IMR-90 (cell line): Measurements from ENCODE around the gene PCDHB11. TPM values are rescaled to one million over a fixed set of nuclear protein-coding genes. Genes with fewer than 3 reads are reported as not detected.
"Not testable (repeated sequence)": the region's sequence is repeated elsewhere in the genome, so short reads cannot be mapped to it uniquely, and the experiment has no call there.

Experiments
- ATAC-seq: fragments of 200-7000 bp; cut with Tn5 transposase; 2 replicates; pipeline ENCODE4 v1.9.1; 2020; ENCODE audit warnings: low read depth, mild to moderate bottlenecking, moderate library complexity
- BruUV-seq: library from RNA; stranded (reverse); fragments of 400-500 nt; replicated peaks from 2 replicates; lab custom pipeline; 2021; lab: Mats Ljungman, UMichigan
- CTCF ChIA-PET: fragments of 300-600 bp; formaldehyde crosslinking; extraction: SDS; loops from one replicate; lab custom pipeline; 2021; ENCODE audit warnings: antibody characterized with exemption; lab: Yijun Ruan, JAX
- POLR2A ChIA-PET: fragments of 300-600 bp; sonication (Branson Sonifier 250); formaldehyde crosslinking; loops from one replicate; lab custom pipeline; 2022; ENCODE audit warnings: antibody characterized with exemption; ENCODE audit not compliant: unreplicated experiment; lab: Charles Lee
- DNase-seq: peaks from one replicate; pipeline ENCODE4 v3.0.0; 2013
- H2AFZ ChIP-seq: replicated peaks from 2 replicates; pipeline ENCODE3; 2013; ENCODE audit warnings: low read length, mild to moderate bottlenecking; ENCODE audit not compliant: poor library complexity
- H2AK5ac ChIP-seq: 2 replicates; pipeline ENCODE4 v1.6.1; 2013; ENCODE audit warnings: low read depth, low read length, inconsistent platforms
- H2AK9ac ChIP-seq: replicated peaks from 2 replicates; pipeline ENCODE3; 2013; ENCODE audit warnings: mild to moderate bottlenecking, low read depth, low read length, moderate library complexity; ENCODE audit not compliant: poor library complexity
- H2BK120ac ChIP-seq: 2 replicates; pipeline ENCODE4 v1.6.1; 2013; ENCODE audit warnings: low read depth, low read length, inconsistent platforms
- H2BK15ac ChIP-seq: 3 replicates; pipeline ENCODE4 v1.6.1; 2013; ENCODE audit warnings: low read depth, low read length, inconsistent platforms
- H2BK20ac ChIP-seq: 2 replicates; pipeline ENCODE4 v1.6.1; 2013; ENCODE audit warnings: low read depth, mild to moderate bottlenecking, inconsistent platforms, low read length, moderate library complexity
- H2BK5ac ChIP-seq: 2 replicates; pipeline ENCODE4 v1.6.1; 2013; ENCODE audit warnings: mild to moderate bottlenecking, low read depth, low read length, inconsistent platforms; ENCODE audit not compliant: poor library complexity, severe bottlenecking
- H3K14ac ChIP-seq: replicated peaks from 2 replicates; pipeline ENCODE4 v1.6.1; 2013; ENCODE audit warnings: low read depth, low read length, inconsistent platforms
- H3K18ac ChIP-seq: 2 replicates; pipeline ENCODE4 v1.6.1; 2013; ENCODE audit warnings: low read depth, low read length, control low read depth
- H3K23ac ChIP-seq: 2 replicates; pipeline ENCODE4 v1.6.1; 2013; ENCODE audit warnings: low read depth, low read length, inconsistent platforms
- H3K27ac ChIP-seq: 2 replicates; pipeline ENCODE4 v1.5.1; 2013; ENCODE audit warnings: mild to moderate bottlenecking, control low read depth, low read length; ENCODE audit not compliant: insufficient read depth
- H3K27me3 ChIP-seq: 2 replicates; pipeline ENCODE4 v1.6.1; 2013; ENCODE audit warnings: low read length; ENCODE audit not compliant: control insufficient read depth, insufficient read depth
- H3K36me3 ChIP-seq: 2 replicates; pipeline ENCODE4 v1.6.1; 2013; ENCODE audit warnings: low read length, mixed read lengths; ENCODE audit not compliant: control insufficient read depth, insufficient read depth
- H3K4ac ChIP-seq: 2 replicates; pipeline ENCODE4 v1.6.1; 2013; ENCODE audit warnings: low read depth, low read length, inconsistent platforms
- H3K4me1 ChIP-seq: 2 replicates; pipeline ENCODE4 v1.6.1; 2013; ENCODE audit warnings: low read length, mixed read lengths; ENCODE audit not compliant: control insufficient read depth, insufficient read depth
- H3K4me2 ChIP-seq: 2 replicates; pipeline ENCODE4 v1.6.1; 2013; ENCODE audit warnings: low read depth, mild to moderate bottlenecking, control low read depth, low read length, moderate library complexity
- H3K4me3 ChIP-seq: 2 replicates; pipeline ENCODE4 v1.5.1; 2013; ENCODE audit warnings: low read depth, mild to moderate bottlenecking, control low read depth, low read length, moderate library complexity; ENCODE audit not compliant: insufficient read depth
- H3K56ac ChIP-seq: 2 replicates; pipeline ENCODE4 v1.6.1; 2013; ENCODE audit warnings: low read length, inconsistent platforms; ENCODE audit not compliant: insufficient read depth; ENCODE audit errors: extremely low read depth
- H3K79me1 ChIP-seq, 2 experiments: 2 replicates each; pipeline ENCODE4 v1.6.1; 2013; ENCODE audit warnings: low read length in 2 of 2, inconsistent platforms in 1 of 2, low read depth in 1 of 2
- H3K9ac ChIP-seq: 2 replicates; pipeline ENCODE4 v1.6.1; 2013; ENCODE audit warnings: low read depth, low read length, control low read depth
- H3K9me1 ChIP-seq: 2 replicates; pipeline ENCODE4 v1.6.1; 2013; ENCODE audit warnings: low read length, inconsistent platforms; ENCODE audit not compliant: insufficient read depth
- H3K9me3 ChIP-seq: 2 replicates; pipeline ENCODE4 v1.6.1; 2013; ENCODE audit warnings: low read length; ENCODE audit not compliant: control insufficient read depth, insufficient read depth
- H4K20me1 ChIP-seq: 2 replicates; pipeline ENCODE4 v1.6.1; 2013; ENCODE audit warnings: low read length, inconsistent platforms; ENCODE audit not compliant: insufficient read depth
- H4K5ac ChIP-seq: 2 replicates; pipeline ENCODE4 v1.6.1; 2013; ENCODE audit warnings: mild to moderate bottlenecking, low read depth, low read length, control low read depth
- H4K8ac ChIP-seq, 2 experiments: 2 replicates each; pipeline ENCODE4 v1.6.1; 2013; ENCODE audit warnings: low read depth in 2 of 2, low read length in 2 of 2, control low read depth in 1 of 2, inconsistent platforms in 1 of 2
- H4K91ac ChIP-seq: 2 replicates; pipeline ENCODE4 v1.6.1; 2013; ENCODE audit warnings: low read depth, low read length, inconsistent platforms; ENCODE audit not compliant: insufficient read depth
- MXI1 ChIP-seq: IDR thresholded peaks from 2 replicates; pipeline ENCODE4 v1.6.1; 2012; ENCODE audit warnings: low read depth, mild to moderate bottlenecking, low read length, moderate library complexity, borderline replicate concordance
- WGBS, 2 experiments: methylation state at CpG; one replicate each; pipeline versions ENCODE4 v1.1.5 to v1.1.7; 2013; ENCODE audit warnings: missing lambda C conversion rate in 2 of 2; ENCODE audit not compliant: insufficient read length in 1 of 2; ENCODE audit errors: extremely low coverage in 2 of 2; 5-methylcytosine and 5-hydroxymethylcytosine counted together
- dilution Hi-C: fragments of 300-500 bp; cut with HindIII; formaldehyde crosslinking; loops from one replicate; pipeline ENCODE4 v1.14.3; 2018; ENCODE audit warnings: low sequenced_read_pairs; ENCODE audit not compliant: unreplicated experiment
- in situ Hi-C: fragments of 300-500 bp; cut with MboI; formaldehyde crosslinking; loops from 3 replicates; pipeline ENCODE4 v1.14.3; 2019; ENCODE audit warnings: low sequenced_read_pairs, inconsistent platforms, mixed read lengths
- intact Hi-C: fragments of 100-400 bp; cut with micrococcal nuclease; formaldehyde crosslinking; loops from 2 replicates; pipeline ENCODE4 v1.10.0; 2022
- polyA plus RNA-seq, 3 experiments: library from polyadenylated mRNA; depleted of rRNA; stranded (reverse); fragments of >200 nt; gene quantifications; 2 replicates each; pipeline ENCODE4 v1.2.3, GENCODE V29; 2012; ENCODE audit warnings: low replicate concordance in 1 of 3
- total RNA-seq: library from RNA; depleted of rRNA; stranded (reverse); fragments of >200 nt; gene quantifications from 2 replicates; pipeline ENCODE4 v1.2.3, GENCODE V29; 2012

The PCDHB11 gene
- total and polyA plus RNA-seq, 2 of the 4 experiments (the other 2 are of a cell fraction) = under 0.01 to 0.05 TPM

- no peak for TF ChIP-seq MXI1
These were observed 48.5 kb upstream of the PCDHB11 start (continued) for GRCh38 chr5:141150993-141151325.

DNA sequence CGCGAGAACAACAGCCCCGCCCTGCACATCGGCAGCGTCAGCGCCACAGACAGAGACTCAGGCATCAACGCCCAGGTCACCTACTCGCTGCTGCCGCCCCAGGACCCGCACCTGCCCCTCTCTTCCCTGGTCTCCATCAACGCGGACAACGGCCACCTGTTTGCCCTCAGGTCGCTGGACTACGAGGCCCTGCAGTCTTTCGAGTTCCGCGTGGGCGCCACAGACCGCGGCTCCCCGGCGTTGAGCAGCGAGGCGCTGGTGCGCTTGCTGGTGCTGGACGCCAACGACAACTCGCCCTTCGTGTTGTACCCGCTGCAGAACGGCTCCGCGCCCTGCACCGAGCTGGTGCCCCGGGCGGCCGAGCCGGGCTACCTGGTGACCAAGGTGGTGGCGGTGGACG lies 47.8 kb upstream of the PCDHB11 start:
- H3K4me1 ChIP-seq, H2BK5ac ChIP-seq, H3K23ac ChIP-seq, H3K4ac ChIP-seq, H3K4me2 ChIP-seq, H3K14ac ChIP-seq, H3K18ac ChIP-seq, ATAC-seq, H4K5ac ChIP-seq, H2AFZ ChIP-seq, H3K9me1 ChIP-seq, in situ Hi-C loops, CTCF ChIA-PET, intact Hi-C loops, H2AK9ac ChIP-seq, H2BK120ac ChIP-seq, H4K91ac ChIP-seq, H3K27me3 ChIP-seq, dilution Hi-C loops, DNase-seq, H3K56ac ChIP-seq, H4K8ac ChIP-seq, BruUV-seq, H2BK15ac ChIP-seq, H3K4me3 ChIP-seq, H2BK20ac ChIP-seq, H4K20me1 ChIP-seq, POLR2A ChIA-PET, H3K27ac ChIP-seq, H2AK5ac ChIP-seq, H3K36me3 ChIP-seq, H3K9ac ChIP-seq, H3K79me1 ChIP-seq: not testable (repeated sequence)
- WGBS, 2 experiments = no CpG with 5 or more reads among the region's 41 CpGs
- peaks cover 19% of the 10 kb centered on the region; the same call in 1 of the 2 replicates for H3K9me3 ChIP-seq

GRCh38 chr5:141152096-141152495 lies 47.3 kb upstream of the PCDHB11 start:
- H3K4me1 ChIP-seq, H3K14ac ChIP-seq, H3K4ac ChIP-seq, H2BK15ac ChIP-seq, H4K20me1 ChIP-seq, H2AK5ac ChIP-seq, dilution Hi-C loops, H3K79me1 ChIP-seq, BruUV-seq, H3K23ac ChIP-seq, H3K36me3 ChIP-seq, H2AK9ac ChIP-seq, POLR2A ChIA-PET, CTCF ChIA-PET, DNase-seq, H3K4me2 ChIP-seq, in situ Hi-C loops, H2BK120ac ChIP-seq, H4K8ac ChIP-seq, H3K27me3 ChIP-seq, H3K9me1 ChIP-seq, H3K18ac ChIP-seq, H3K27ac ChIP-seq, H3K56ac ChIP-seq, H4K91ac ChIP-seq, ATAC-seq, H2AFZ ChIP-seq, H4K5ac ChIP-seq, H2BK5ac ChIP-seq, H3K4me3 ChIP-seq, H3K9ac ChIP-seq, H2BK20ac ChIP-seq, intact Hi-C loops: not testable (repeated sequence)
- H3K9me3 ChIP-seq = peaks cover 19% of the 10 kb centered on the region; the same call in 1 of the 2 replicates
- no CpG with 5 or more reads among the region's 36 CpGs for WGBS, 2 experiments
